ENCODE results near the gene MECR. TPM values are rescaled to one million over a fixed set of nuclear protein-coding genes. Genes with fewer than 3 reads are reported as not detected.

Gene MECR
- total RNA-seq (2021; ENCODE audit: unreplicated experiment): 42.9 TPM
- 38.4 and 45.7 TPM in 2 replicates for polyA plus RNA-seq (2012)
- Bru-seq, nascent RNA: percentile 79 among the genes with signal in this experiment
- percentile 59 among the genes with signal in this experiment for BruChase-seq, experiment 1, labeled RNA remaining after a 6-hour chase
- percentile 68 among the genes with signal in this experiment for BruChase-seq, experiment 2, labeled RNA remaining after a 2-hour chase
- long read RNA-seq, transcript MECR-201 (10 exons, 1,353 nt): major isoform, 29 of 77 reads
- long read RNA-seq, partial matches to known transcripts: 18 of 77 reads
- long read RNA-seq, other reads (novel, unspliced or antisense): 26 of 77 reads

DNA sequence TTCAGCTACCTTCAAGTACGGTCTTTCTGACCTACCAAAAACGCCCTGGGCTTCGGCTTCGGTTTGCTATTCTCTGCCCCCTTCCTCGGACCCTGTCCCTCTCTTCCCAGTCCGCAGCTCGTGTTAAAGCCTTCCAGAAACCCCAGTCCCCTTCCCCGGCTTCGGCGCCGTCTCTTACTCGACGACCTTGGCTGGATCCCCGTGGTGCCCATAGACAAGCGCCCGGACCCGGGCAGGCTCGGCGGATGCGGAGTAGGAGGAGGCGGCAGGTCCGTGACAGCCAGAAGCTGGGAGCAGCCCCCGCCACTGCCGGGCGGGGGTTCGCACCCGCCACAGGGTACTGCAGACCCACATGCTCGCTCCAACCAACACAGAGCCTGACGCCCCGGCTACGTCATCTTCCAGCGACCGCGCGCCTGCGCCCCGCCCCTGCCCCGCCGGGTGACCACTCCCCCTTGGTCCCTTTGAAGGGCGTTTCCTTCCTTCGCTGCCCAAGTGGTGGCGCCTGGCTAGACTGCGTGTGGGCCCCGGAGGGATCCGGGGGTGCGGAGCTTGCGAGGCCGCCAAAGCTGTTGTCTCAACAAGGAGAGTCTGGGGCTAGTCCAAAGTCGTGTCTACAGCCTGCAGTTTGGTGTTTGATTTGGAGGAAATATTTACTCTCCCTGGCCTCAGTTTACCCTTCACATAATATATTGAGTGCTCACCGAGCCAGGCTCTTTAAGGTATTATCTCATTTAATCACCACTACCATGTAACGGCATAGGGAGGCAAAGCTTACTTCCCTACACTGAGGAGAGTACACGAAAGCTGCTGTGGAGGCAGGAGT is at the start of gene MECR:
Gene MECR, minus strand, starts transcription at position 382 of the 826 bp plus-strand sequence. Its CDS starts 28 bp downstream, at position 354.
- DNase-seq (ENCODE audit: low read depth, low spot score) (peak; percentile 88), ATAC-seq (peak; percentile 92)
- no peaks in the 10 kb centered on the region for H3K9me2 ChIP-seq (ENCODE audit: insufficient read depth)
- RAD21 ChIA-PET (ENCODE audit: low non-redundant PET in 1 of 2, low total read pairs in 2 of 2, uncharacterized antibody in 2 of 2, unreplicated experiment in 2 of 2): no interaction called here
- no peaks in the 10 kb centered on the region for H3K27me3 ChIP-seq (ENCODE audit: insufficient read depth, low read length)
- no peaks in the 10 kb centered on the region; a peak in 1 of 4 replicates for H3K36me3 ChIP-seq (ENCODE audit: control insufficient read depth in 1 of 2, insufficient read depth in 2 of 2, low read length in 2 of 2)
- peak within 1 kb of the TSS; percentile 80 for H3K4me2 ChIP-seq (ENCODE audit: low read length)
- POLR2A ChIA-PET: interaction anchor here (1.7 kb wide), 1 partner anchor 9 kb away, joined by 4 read pairs; no protein-coding TSS in a partner anchor
- peak; percentile 93 for TF ChIP-seq POLR2AphosphoS5 (IDR thresholded peaks at IDR 0.05; ENCODE audit: low read depth, low read length)
- TF ChIP-seq ELF1 (IDR thresholded peaks at IDR 0.05; ENCODE audit: borderline replicate concordance, low read depth): no peak
- TF ChIP-seq RAD21 (IDR thresholded peaks at IDR 0.05; ENCODE audit: low read depth): no peak
- peak; percentile 83 for TF ChIP-seq POLR2A (IDR thresholded peaks at IDR 0.05; ENCODE audit: borderline replicate concordance, extremely low read depth, insufficient read depth, insufficient read length)
- peak; percentile 93 for TF ChIP-seq SRF (IDR thresholded peaks at IDR 0.05; ENCODE audit: low read depth)
- peak; percentile 87 for TF ChIP-seq SP1 (IDR thresholded peaks at IDR 0.05; ENCODE audit: low read depth)
- TF ChIP-seq CTCF (IDR thresholded peaks at IDR 0.05 in 2 of 3, conservative IDR thresholded peaks at IDR 0.05 in 1 of 3; ENCODE audit: borderline replicate concordance in 1 of 3, insufficient read depth in 1 of 3, low read depth in 2 of 3, low read length in 2 of 3): peak in 2 of 3 experiments; percentile 20; a peak in 1 of 6 replicates
- no peak; the same call in 1 of the 2 replicates for TF ChIP-seq ZFX (IDR thresholded peaks at IDR 0.05)
- TF ChIP-seq SIN3A (IDR thresholded peaks at IDR 0.05; ENCODE audit: low read depth): peak; percentile 87
- TF ChIP-seq ZBTB33 (IDR thresholded peaks at IDR 0.05; ENCODE audit: extremely low read depth, insufficient replicate concordance, low read length): peak; percentile 39
- TF ChIP-seq TCF7L2 (IDR thresholded peaks at IDR 0.05; ENCODE audit: borderline replicate concordance, extremely low read depth, insufficient read depth, insufficient read length): peak; percentile 34
- TF ChIP-seq EZH2phosphoT487 (IDR thresholded peaks at IDR 0.05; ENCODE audit: borderline replicate concordance): no peak
- TF ChIP-seq YY1 (IDR thresholded peaks at IDR 0.05; ENCODE audit: extremely low read depth, insufficient replicate concordance, low read depth, low read length): peak; percentile 51
- TF ChIP-seq JUND (IDR thresholded peaks at IDR 0.05): no peak
- TF ChIP-seq CBX3 (IDR thresholded peaks at IDR 0.05; ENCODE audit: low read depth): peak; percentile 78
- TF ChIP-seq FOSL1 (IDR thresholded peaks at IDR 0.05; ENCODE audit: low read depth): no peak
- TF ChIP-seq MAX (IDR thresholded peaks at IDR 0.05): peak; percentile 98
- 0 out of 2 replicates have a peak, but pooled peaks have one; percentile 26 for TF ChIP-seq EGR1 (IDR thresholded peaks at IDR 0.05; ENCODE audit: low read depth)
- BruUV-seq (replicated peaks): no TSS peak
- H2AFZ ChIP-seq (ENCODE audit: low read depth, low read length, poor library complexity, severe bottlenecking): peak within 1 kb of the TSS; percentile 24
- intact Hi-C loops (cut with micrococcal nuclease): loop anchor here (10.0 kb wide), 2 partner anchors 144 to 1684 kb away; no protein-coding TSS in a partner anchor
- H3K9ac ChIP-seq (ENCODE audit: low read length): peak within 1 kb of the TSS; percentile 85
- peaks cover 43% of the 10 kb centered on the region for H3K79me2 ChIP-seq (ENCODE audit: insufficient read depth, low read length)
- H3K4me3 ChIP-seq (replicated peaks in 1 of 2; ENCODE audit: low read depth in 1 of 2, low read length in 2 of 2): peak within 1 kb of the TSS; percentile 87 to 100
- CTCF ChIA-PET: no interaction called here
- no peaks in the 10 kb centered on the region for H3K9me3 ChIP-seq (ENCODE audit: control insufficient read depth in 1 of 2, insufficient read depth in 1 of 2, low read depth in 1 of 2, low read length in 2 of 2)
- no peaks in the 10 kb centered on the region for H4K20me1 ChIP-seq (ENCODE audit: insufficient read depth)
- peaks cover 7 to 22% of the 10 kb centered on the region in 2 experiments; a peak in 3 of 4 replicates for H3K4me1 ChIP-seq (ENCODE audit: control insufficient read depth in 1 of 2, insufficient read depth in 2 of 2, low read length in 2 of 2)
- H3K27ac ChIP-seq (ENCODE audit: low read depth, low read length): peak within 1 kb of the TSS; percentile 61
